Measurements from ENCODE around the gene BBS4. TPM values are rescaled to one million over a fixed set of nuclear protein-coding genes. Genes with fewer than 3 reads are reported as not detected.
A peak's percentile ranks its signal among the peaks of the same experiment; 100 is the strongest.
"Not testable (repeated sequence)": the region's sequence is repeated elsewhere in the genome, so short reads cannot be mapped to it uniquely, and the experiment has no call there.

Gene BBS4
- total RNA-seq, 1 donor = 38.0 TPM

DNA sequence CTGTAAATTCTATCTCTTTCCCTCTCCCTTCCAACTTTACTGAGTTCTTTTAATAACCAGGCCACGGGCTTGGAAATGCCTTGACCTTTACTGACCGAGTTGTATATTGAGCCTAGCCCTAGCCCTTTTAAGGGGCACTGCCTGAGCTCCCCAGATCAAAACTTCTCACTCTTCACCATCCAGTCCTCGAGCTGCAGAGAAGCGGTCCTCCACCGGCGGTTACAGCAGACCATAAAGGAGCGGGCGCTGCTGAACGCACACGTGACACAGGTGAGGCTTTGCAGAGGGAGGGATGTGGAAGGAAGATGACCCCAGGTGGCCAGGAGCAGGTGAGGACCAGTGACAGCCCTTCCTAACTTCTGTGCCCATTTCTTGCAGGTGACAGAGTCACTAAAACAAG, 24.9 kb upstream of the BBS4 start:
- H3K4me2 ChIP-seq (ENCODE audit: insufficient read depth, low read length); H4K20me1 ChIP-seq (ENCODE audit: insufficient read depth, low read length); H3K27me3 ChIP-seq (ENCODE audit: insufficient read depth, low read length); H2AFZ ChIP-seq (ENCODE audit: low read length); H3K4me1 ChIP-seq (ENCODE audit: insufficient read depth, low read length); H3K36me3 ChIP-seq (ENCODE audit: insufficient read depth, low read length); H3K79me2 ChIP-seq (ENCODE audit: insufficient read depth, low read length); DNase-seq (ENCODE audit: insufficient read length, low spot score, missing footprints); H3K9me3 ChIP-seq (ENCODE audit: low read depth, low read length); H3K4me3 ChIP-seq (ENCODE audit: insufficient read depth, low read length); H3K27ac ChIP-seq (ENCODE audit: low read depth, low read length): not testable (repeated sequence)

DNA sequence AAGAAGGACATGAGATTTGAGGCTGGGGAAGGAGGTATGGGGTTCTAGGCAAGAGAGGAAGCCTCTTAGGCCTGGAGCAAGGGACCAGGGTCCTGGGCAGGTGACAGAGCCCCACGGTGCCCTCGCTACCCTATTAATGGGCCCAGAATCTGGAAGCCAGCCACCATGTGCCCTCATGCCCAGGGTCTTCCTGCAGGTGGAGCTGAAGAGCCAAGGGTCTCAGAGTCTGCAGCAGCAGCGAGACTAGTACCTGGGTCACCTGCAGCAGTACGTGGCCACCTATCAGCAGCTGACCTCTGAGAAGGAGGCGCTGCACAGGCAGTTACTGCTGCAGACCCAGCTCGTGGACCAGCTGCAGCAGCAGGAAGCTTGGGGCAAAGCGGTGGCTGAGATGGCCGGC, 22.1 kb upstream of the BBS4 start:
- H2AFZ ChIP-seq (ENCODE audit: low read length); H3K27me3 ChIP-seq (ENCODE audit: insufficient read depth, low read length); H3K4me3 ChIP-seq (ENCODE audit: insufficient read depth, low read length); H3K36me3 ChIP-seq (ENCODE audit: insufficient read depth, low read length); H4K20me1 ChIP-seq (ENCODE audit: insufficient read depth, low read length); H3K4me1 ChIP-seq (ENCODE audit: insufficient read depth, low read length); H3K27ac ChIP-seq (ENCODE audit: low read depth, low read length); H3K9me3 ChIP-seq (ENCODE audit: low read depth, low read length); DNase-seq (ENCODE audit: insufficient read length, low spot score, missing footprints); H3K4me2 ChIP-seq (ENCODE audit: insufficient read depth, low read length); H3K79me2 ChIP-seq (ENCODE audit: insufficient read depth, low read length): not testable (repeated sequence)

- not testable (repeated sequence) for H3K9me3 ChIP-seq (ENCODE audit: low read depth, low read length); H3K79me2 ChIP-seq (ENCODE audit: insufficient read depth, low read length); H3K36me3 ChIP-seq (ENCODE audit: insufficient read depth, low read length); H3K27ac ChIP-seq (ENCODE audit: low read depth, low read length); H3K4me3 ChIP-seq (ENCODE audit: insufficient read depth, low read length); H2AFZ ChIP-seq (ENCODE audit: low read length); H3K4me1 ChIP-seq (ENCODE audit: insufficient read depth, low read length); H3K4me2 ChIP-seq (ENCODE audit: insufficient read depth, low read length); DNase-seq (ENCODE audit: insufficient read length, low spot score, missing footprints); H4K20me1 ChIP-seq (ENCODE audit: insufficient read depth, low read length); H3K27me3 ChIP-seq (ENCODE audit: insufficient read depth, low read length)
Measured at GRCh38 chr15:72665706-72666105, 20.3 kb upstream of the BBS4 start.

DNA sequence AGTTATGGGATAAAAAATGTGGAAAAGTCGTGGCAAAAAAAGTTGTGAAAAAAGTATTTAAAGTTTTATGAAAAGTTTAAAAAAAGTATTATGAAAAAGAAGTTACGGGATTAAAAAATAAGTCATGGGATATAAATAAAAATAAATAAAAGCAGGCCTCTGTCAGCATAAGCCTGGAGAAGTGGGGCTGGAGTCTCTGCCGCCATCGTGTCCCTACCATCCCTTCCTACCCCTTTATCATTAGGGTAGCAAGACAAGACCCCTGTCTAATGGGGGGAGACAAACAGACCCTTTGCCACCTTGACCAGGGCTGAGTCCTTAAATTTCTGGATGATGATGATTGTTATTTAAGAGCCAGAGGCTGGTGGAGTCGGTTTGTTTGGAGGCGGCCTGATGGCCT, 16.2 kb upstream of the BBS4 start:
- DNase-seq (ENCODE audit: insufficient read length, low spot score, missing footprints); H3K36me3 ChIP-seq (ENCODE audit: insufficient read depth, low read length); H2AFZ ChIP-seq (ENCODE audit: low read length): not testable (repeated sequence)

DNA sequence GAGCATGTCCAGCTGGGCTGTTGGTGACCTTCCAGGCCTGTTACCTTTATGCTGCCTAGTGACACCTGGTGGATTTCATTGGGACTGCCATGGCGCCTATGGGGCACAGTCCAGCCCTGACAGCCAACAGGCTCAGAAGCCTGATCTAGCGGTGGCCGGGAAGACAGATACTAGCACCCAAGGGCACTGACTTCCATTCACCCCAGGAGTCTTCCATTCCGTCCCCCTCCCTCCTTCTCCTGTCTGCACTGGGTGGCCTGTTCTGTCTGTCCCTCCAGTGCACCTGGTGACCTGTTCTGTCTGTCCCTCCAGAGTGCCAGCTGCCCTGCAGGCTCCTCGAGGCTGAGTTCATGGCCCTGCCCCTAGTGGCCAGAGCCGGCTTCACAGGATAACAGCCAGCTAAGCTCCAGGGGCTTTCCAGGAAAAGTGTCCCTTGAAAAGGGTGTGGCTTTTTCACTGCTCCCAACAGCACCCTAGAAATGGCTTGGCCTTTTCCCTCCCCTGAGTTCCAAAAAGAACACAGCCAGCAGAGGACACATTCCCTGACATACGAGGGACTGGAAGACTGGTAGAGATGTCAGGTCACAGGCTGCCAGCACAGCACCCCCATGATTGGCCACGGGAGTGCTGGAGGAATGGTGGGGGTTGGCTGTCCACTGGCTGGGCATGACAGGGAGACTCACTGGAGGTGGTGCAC, 15.2 kb upstream of the BBS4 start:
- H4K20me1 ChIP-seq (ENCODE audit: insufficient read depth, low read length); H3K79me2 ChIP-seq (ENCODE audit: insufficient read depth, low read length); H3K36me3 ChIP-seq (ENCODE audit: insufficient read depth, low read length); H3K9me3 ChIP-seq (ENCODE audit: low read depth, low read length); H3K4me1 ChIP-seq (ENCODE audit: insufficient read depth, low read length); H3K27ac ChIP-seq (ENCODE audit: low read depth, low read length): not testable (repeated sequence)
- Histone ChIP-seq H3K27me3 (ENCODE audit: insufficient read depth, low read length) (peaks cover 13% of the 10 kb centered on the region), H3K4me2 (ENCODE audit: insufficient read depth, low read length) (peak overlapping the region; percentile 88), H2AFZ (ENCODE audit: low read length) (peak overlapping the region; percentile 96), H3K4me3 (ENCODE audit: insufficient read depth, low read length) (peak overlapping the region; percentile 64)
- DNase-seq (ENCODE audit: insufficient read length, low spot score, missing footprints) = peak; percentile 77
- peak; percentile 67 for TF ChIP-seq CTCF (IDR thresholded peaks at IDR 0.05; ENCODE audit: extremely low read depth, low read depth, low read length)

More for the DNA sequence above, 16.2 kb upstream of the BBS4 start:
- not testable (repeated sequence) for H3K4me1 ChIP-seq (ENCODE audit: insufficient read depth, low read length); H3K9me3 ChIP-seq (ENCODE audit: low read depth, low read length); H3K27ac ChIP-seq (ENCODE audit: low read depth, low read length); H3K4me3 ChIP-seq (ENCODE audit: insufficient read depth, low read length); H3K4me2 ChIP-seq (ENCODE audit: insufficient read depth, low read length); H4K20me1 ChIP-seq (ENCODE audit: insufficient read depth, low read length); H3K27me3 ChIP-seq (ENCODE audit: insufficient read depth, low read length); H3K79me2 ChIP-seq (ENCODE audit: insufficient read depth, low read length)

- Histone ChIP-seq H3K79me2 (ENCODE audit: insufficient read depth, low read length) (no peaks in the 10 kb centered on the region), H3K4me2 (ENCODE audit: insufficient read depth, low read length) (no peak overlapping the region), H3K4me1 (ENCODE audit: insufficient read depth, low read length) (no peaks in the 10 kb centered on the region), H3K27ac (ENCODE audit: low read depth, low read length) (no peak overlapping the region), H3K9me3 (ENCODE audit: low read depth, low read length) (no peaks in the 10 kb centered on the region), H3K4me3 (ENCODE audit: insufficient read depth, low read length) (no peak overlapping the region), H4K20me1 (ENCODE audit: insufficient read depth, low read length) (no peaks in the 10 kb centered on the region), H3K27me3 (ENCODE audit: insufficient read depth, low read length) (peaks cover 13% of the 10 kb centered on the region), H3K36me3 (ENCODE audit: insufficient read depth, low read length) (no peaks in the 10 kb centered on the region), H2AFZ (ENCODE audit: low read length) (no peak overlapping the region)
- no peak for TF ChIP-seq CTCF (IDR thresholded peaks at IDR 0.05; ENCODE audit: extremely low read depth, low read depth, low read length)
- DNase-seq (ENCODE audit: insufficient read length, low spot score, missing footprints) = peak; percentile 8
Measured at GRCh38 chr15:72671525-72671924, 14.5 kb upstream of the BBS4 start.
